GM21381 (cell line): Measurements from ENCODE around the gene INO80B.

Experiments
- ATAC-seq: cut with Tn5 transposase; IDR thresholded peaks from one replicate; pipeline ENCODE4 v1.9.1; 2021; ENCODE audit warnings: mild to moderate bottlenecking, moderate library complexity; ENCODE audit not compliant: unreplicated experiment

The INO80B gene

GRCh38 chr2:74500578-74500946, 45.7 kb downstream of the INO80B start:
- ATAC-seq = no peak

GRCh38 chr2:74501335-74502071, 46.6 kb downstream of the INO80B start:
- no peak for ATAC-seq

GRCh38 chr2:74502147-74502719, 47.3 kb downstream of the INO80B start:
- ATAC-seq = no peak

DNA sequence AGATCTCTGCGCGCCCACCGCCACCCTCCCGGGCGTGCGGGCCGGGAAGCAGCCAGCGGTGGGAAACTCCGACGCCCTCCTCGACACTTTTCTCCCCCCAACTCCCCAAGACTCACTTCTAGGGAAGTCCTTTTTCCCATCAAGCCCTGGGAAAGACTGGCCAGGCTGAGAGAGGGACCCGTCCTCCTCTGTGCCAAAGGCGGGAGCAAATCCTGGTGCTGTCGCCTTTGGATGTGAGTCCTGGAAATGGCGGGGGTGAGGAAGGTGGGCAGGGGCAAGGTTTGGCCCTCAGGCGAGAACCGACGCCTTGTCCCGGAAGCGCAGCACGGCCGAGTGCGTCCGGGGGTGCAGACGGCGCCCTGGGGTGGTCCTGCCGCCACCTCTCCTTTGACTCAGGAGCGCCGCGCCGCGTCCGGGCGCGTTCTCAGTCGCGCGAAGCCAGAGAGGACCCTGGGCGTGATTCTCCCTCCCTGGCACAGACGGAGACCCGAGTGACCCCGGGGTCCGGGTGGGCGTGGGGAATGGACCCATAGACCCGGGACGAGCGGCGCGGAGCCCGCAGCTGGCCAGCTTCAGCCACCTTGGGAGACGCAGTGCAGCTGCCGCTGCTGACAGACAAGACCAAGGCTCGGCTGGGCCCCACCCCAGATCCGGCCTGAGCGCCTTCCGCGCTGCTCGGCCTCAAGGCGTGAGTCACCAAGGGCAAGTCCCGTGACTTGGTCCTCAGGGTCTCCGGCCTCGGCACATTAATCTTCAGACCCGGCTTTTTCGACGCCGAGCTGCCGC, 48.0 kb downstream of the INO80B start:
- no peak for ATAC-seq

GRCh38 chr2:74503506-74504475, 48.9 kb downstream of the INO80B start:
- no peak for ATAC-seq

DNA sequence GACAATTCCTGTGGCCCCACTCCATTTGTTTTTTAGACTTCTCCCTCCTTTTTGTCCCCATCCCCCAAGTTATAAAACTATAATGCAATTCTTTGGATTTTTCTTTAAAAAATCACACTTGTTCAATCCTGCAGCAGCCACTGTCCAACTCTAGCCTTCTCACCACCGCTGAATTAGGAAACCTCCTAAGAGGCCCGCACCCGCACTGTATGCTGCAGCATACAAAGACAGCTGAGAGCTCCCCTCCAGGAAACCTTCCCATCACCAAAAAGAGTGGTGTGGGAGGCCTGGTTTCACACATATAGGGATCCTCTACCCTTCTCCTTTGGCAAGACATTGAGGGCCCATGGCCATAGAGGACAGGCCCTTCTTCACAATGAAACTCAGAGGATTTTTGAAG, 49.7 kb downstream of the INO80B start:
- ATAC-seq = no peak

GRCh38 chr2:74505448-74506246, 50.8 kb downstream of the INO80B start:
- ATAC-seq = no peak

DNA sequence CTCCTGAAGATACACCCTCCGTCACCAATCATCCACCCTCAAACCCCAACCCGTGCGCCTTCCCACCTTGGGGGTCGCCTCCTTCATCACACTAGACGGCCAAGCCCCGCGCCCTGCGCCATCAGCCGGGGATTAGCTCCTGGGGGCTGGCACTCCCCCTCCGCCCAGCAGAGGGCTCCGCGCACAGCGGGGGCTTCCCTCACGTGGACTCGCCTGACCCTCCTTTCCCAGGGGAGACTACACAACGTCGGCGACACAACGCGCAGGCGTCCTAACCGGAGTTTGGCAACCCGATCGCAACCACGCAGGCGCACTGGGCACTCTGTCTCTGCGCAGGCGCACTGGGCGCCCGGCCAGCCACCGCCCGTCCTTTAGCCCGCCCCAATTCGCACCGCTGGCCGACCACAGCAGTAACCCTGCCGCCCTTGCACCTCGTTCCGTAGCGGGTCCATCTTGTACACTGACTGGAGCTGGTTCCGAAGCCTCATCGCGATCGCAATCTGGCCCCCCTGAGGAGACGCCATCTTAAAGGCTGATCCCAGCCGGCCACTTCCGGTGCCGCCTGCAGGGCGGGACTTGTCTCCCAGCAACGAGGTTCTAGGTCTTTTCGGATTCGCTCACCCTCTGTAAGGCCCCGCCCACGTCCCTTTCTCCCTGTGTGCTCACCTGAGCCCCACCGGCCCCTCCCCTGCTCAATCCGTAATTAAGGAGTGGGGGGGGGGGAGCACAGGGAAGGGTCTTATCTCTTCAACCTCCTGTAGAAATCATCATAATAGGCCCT, 52.4 kb downstream of the INO80B start, which contains the start of gene PCGF1:
PCGF1 (minus strand) TSS at position 551 of the 781 bp plus-strand sequence; CDS start at position 524, 27 bp downstream.
- ATAC-seq = peak; percentile 87
